Mononuclear cell (primary cell): ENCODE results near the gene BCS1L. TPM values are rescaled to one million over a fixed set of nuclear protein-coding genes. Genes with fewer than 3 reads are reported as not detected.

ENCODE experiments used
- H3K27me3 ChIP-seq: 2 replicates; pipeline ENCODE4 v1.6.0; 2011; ENCODE audit warnings: low read length, control low read depth; ENCODE audit not compliant: insufficient read depth
- H3K4me1 ChIP-seq: 2 replicates; pipeline ENCODE4 v1.5.1; 2011; ENCODE audit warnings: mild to moderate bottlenecking, low read length, control low read depth; ENCODE audit not compliant: insufficient read depth
- H3K4me3 ChIP-seq: 2 replicates; pipeline ENCODE4 v1.5.1; 2011; ENCODE audit warnings: mild to moderate bottlenecking, low read length, moderate library complexity
- H3K9me3 ChIP-seq: 2 replicates; pipeline ENCODE4 v1.5.1; 2011; ENCODE audit warnings: low read depth, mild to moderate bottlenecking, control low read depth, low read length
- total RNA-seq: library from RNA; depleted of rRNA; stranded (reverse); fragments of >200 nt; gene quantifications from one replicate; pipeline ENCODE4 v1.2.3, GENCODE V29; 2012

Gene BCS1L
- total RNA-seq, 1 donor, result 3.4 TPM

GRCh38 chr2:218644721-218645120 lies 14.8 kb upstream of the BCS1L start:
- Histone ChIP-seq H3K9me3 (no peaks in the 10 kb centered on the region), H3K27me3 (no peaks in the 10 kb centered on the region), H3K4me1 (no peaks in the 10 kb centered on the region), H3K4me3 (no peak overlapping the region)

- no peaks in the 10 kb centered on the region for H3K4me1 ChIP-seq
- no peaks in the 10 kb centered on the region for H3K9me3 ChIP-seq
- H3K27me3 ChIP-seq, result no peaks in the 10 kb centered on the region
These were observed 14.4 kb upstream of the BCS1L start for GRCh38 chr2:218645126-218645525.

GRCh38 chr2:218648088-218648786 lies 11.2 kb upstream of the BCS1L start:
- no peaks in the 10 kb centered on the region for H3K4me1 ChIP-seq

More at GRCh38 chr2:218645126-218645525, 14.4 kb upstream of the BCS1L start:
- H3K4me3 ChIP-seq, result no peak overlapping the region

GRCh38 chr2:218648787-218649100 lies 10.7 kb upstream of the BCS1L start:
- no peaks in the 10 kb centered on the region for H3K9me3 ChIP-seq
- H3K4me3 ChIP-seq, result no peak overlapping the region
- no peaks in the 10 kb centered on the region for H3K4me1 ChIP-seq
- no peaks in the 10 kb centered on the region for H3K27me3 ChIP-seq

More at GRCh38 chr2:218648088-218648786, 11.2 kb upstream of the BCS1L start:
- Histone ChIP-seq H3K9me3 (no peaks in the 10 kb centered on the region), H3K4me3 (no peak overlapping the region), H3K27me3 (no peaks in the 10 kb centered on the region)

GRCh38 chr2:218655751-218656150 lies 3.7 kb upstream of the BCS1L start:
- Histone ChIP-seq H3K27me3 (no peaks in the 10 kb centered on the region), H3K9me3 (no peaks in the 10 kb centered on the region), H3K4me3 (no peak overlapping the region), H3K4me1 (peaks cover 16% of the 10 kb centered on the region)

- peak overlapping the region; percentile 83 for H3K4me3 ChIP-seq
- no peaks in the 10 kb centered on the region for H3K27me3 ChIP-seq
- peaks cover 16% of the 10 kb centered on the region for H3K4me1 ChIP-seq
- no peaks in the 10 kb centered on the region for H3K9me3 ChIP-seq
These were observed 719 bp upstream of the BCS1L start for GRCh38 chr2:218658671-218659257.

GRCh38 chr2:218659988-218660358 lies 490 bp downstream of the BCS1L start:
- peaks cover 16% of the 10 kb centered on the region for H3K4me1 ChIP-seq
- H3K4me3 ChIP-seq, result peak overlapping the region; percentile 83
- no peaks in the 10 kb centered on the region for H3K9me3 ChIP-seq
- H3K27me3 ChIP-seq, result no peaks in the 10 kb centered on the region

- Histone ChIP-seq H3K27me3 (no peaks in the 10 kb centered on the region), H3K9me3 (no peaks in the 10 kb centered on the region), H3K4me1 (peaks cover 16% of the 10 kb centered on the region), H3K4me3 (no peak overlapping the region)
These were observed 2.9 kb downstream of the BCS1L start for GRCh38 chr2:218662377-218662776.

GRCh38 chr2:218662827-218663226 lies 3.3 kb downstream of the BCS1L start:
- no peak overlapping the region for H3K4me3 ChIP-seq

GRCh38 chr2:218663901-218664300 lies 4.4 kb downstream of the BCS1L start:
- Histone ChIP-seq H3K9me3 (no peaks in the 10 kb centered on the region), H3K27me3 (no peaks in the 10 kb centered on the region), H3K4me3 (no peak overlapping the region), H3K4me1 (peaks cover 7% of the 10 kb centered on the region)

More at GRCh38 chr2:218662827-218663226, 3.3 kb downstream of the BCS1L start:
- no peaks in the 10 kb centered on the region for H3K9me3 ChIP-seq
- peaks cover 16% of the 10 kb centered on the region for H3K4me1 ChIP-seq
- H3K27me3 ChIP-seq, result no peaks in the 10 kb centered on the region

- Histone ChIP-seq H3K27me3 (no peaks in the 10 kb centered on the region), H3K9me3 (no peaks in the 10 kb centered on the region), H3K4me3 (no peak overlapping the region), H3K4me1 (peaks cover 7% of the 10 kb centered on the region)
These were observed 5.2 kb downstream of the BCS1L start for GRCh38 chr2:218664653-218665052.

- Histone ChIP-seq H3K4me1 (peaks cover 18% of the 10 kb centered on the region), H3K9me3 (no peaks in the 10 kb centered on the region), H3K4me3 (peak overlapping the region; percentile 61), H3K27me3 (no peaks in the 10 kb centered on the region)
These were observed 11.7 kb downstream of the BCS1L start for GRCh38 chr2:218671097-218671653.

GRCh38 chr2:218671654-218672566 lies 12.4 kb downstream of the BCS1L start, which contains the start of the genes RNF25 and STK36:
Gene RNF25 (minus strand): TSS chr2:218672002. CDS start chr2:218671970, 32 bp downstream.
Gene STK36 (plus strand): TSS chr2:218672086. CDS start chr2:218672830, 744 bp downstream.
- Histone ChIP-seq H3K4me3 (peak within 1 kb of the TSS; percentile 61), H3K4me1 (peaks cover 18% of the 10 kb centered on the region), H3K9me3 (no peaks in the 10 kb centered on the region), H3K27me3 (no peaks in the 10 kb centered on the region)

GRCh38 chr2:218679119-218679518 lies 19.6 kb downstream of the BCS1L start:
- Histone ChIP-seq H3K4me3 (no peak overlapping the region), H3K4me1 (peaks cover 9% of the 10 kb centered on the region), H3K27me3 (no peaks in the 10 kb centered on the region), H3K9me3 (no peaks in the 10 kb centered on the region)

GRCh38 chr2:218680061-218680460 lies 20.6 kb downstream of the BCS1L start:
- Histone ChIP-seq H3K4me3 (no peak overlapping the region), H3K27me3 (no peaks in the 10 kb centered on the region), H3K4me1 (peaks cover 9% of the 10 kb centered on the region), H3K9me3 (no peaks in the 10 kb centered on the region)
